LNCaP clone FGC (cell line): Measurements from ENCODE around the gene MAGI1.
"Not testable (repeated sequence)": the region's sequence is repeated elsewhere in the genome, so short reads cannot be mapped to it uniquely, and the experiment has no call there.

Experiments used
- DNase-seq: peaks from one replicate; pipeline ENCODE4 v3.0.0-alpha.2; 2011; ENCODE audit warnings: low read depth
- H3K4me3 ChIP-seq: 2 replicates; pipeline ENCODE4 v1.5.1; 2011; ENCODE audit warnings: mild to moderate bottlenecking, low read depth, low read length, control low read depth
- CTCF ChIP-seq: IDR thresholded peaks from 2 replicates; pipeline ENCODE4 v1.5.1; 2012; ENCODE audit warnings: mild to moderate bottlenecking; ENCODE audit not compliant: control insufficient read depth, insufficient read depth; ENCODE audit errors: extremely low read depth

Gene MAGI1

DNA sequence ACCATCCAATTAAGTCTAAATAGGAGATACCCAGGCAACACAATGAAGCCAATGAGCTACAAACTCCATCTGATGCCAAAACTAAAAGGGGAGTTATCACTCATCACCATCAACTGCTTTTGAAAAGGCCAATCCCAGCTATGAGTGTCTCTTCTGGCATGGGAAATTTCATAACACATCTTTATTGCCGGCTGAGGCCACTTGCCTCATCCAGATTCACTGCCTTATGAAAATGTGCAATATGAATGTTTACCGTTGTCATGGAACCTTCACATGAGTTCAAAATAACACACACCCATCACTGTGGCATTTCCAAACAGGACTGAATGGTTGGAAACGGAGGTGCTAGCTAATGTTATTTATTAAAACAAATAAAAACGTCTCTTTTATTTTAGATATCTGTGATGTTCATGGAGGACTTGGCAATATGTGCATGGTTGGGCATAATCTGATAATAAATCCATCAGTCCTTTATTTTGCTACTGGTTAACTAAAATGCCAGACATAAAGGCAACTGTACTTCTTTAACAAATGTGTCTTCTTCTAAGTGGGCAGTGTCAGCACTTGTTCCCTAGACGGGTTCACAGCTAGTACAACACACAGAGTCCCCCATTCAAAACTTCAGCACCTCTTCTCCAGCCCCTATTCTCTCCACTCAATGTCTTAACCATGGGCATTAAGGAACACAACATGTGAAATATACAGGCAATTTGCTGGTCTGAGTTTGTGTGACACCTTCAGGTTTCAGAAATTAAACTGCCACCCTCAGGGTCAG is 143.9 kb downstream of the MAGI1 start:
- no peak overlapping the region for H3K4me3 ChIP-seq
- no peak for DNase-seq
- no peak for TF ChIP-seq CTCF

GRCh38 chr3:65894126-65894525 is 144.6 kb downstream of the MAGI1 start:
- no peak overlapping the region for H3K4me3 ChIP-seq
- no peak for DNase-seq
- TF ChIP-seq CTCF, result no peak

- no peak for TF ChIP-seq CTCF
- DNase-seq, result no peak
- no peak overlapping the region for H3K4me3 ChIP-seq
These were observed 145.1 kb downstream of the MAGI1 start for GRCh38 chr3:65893631-65894030.

DNA sequence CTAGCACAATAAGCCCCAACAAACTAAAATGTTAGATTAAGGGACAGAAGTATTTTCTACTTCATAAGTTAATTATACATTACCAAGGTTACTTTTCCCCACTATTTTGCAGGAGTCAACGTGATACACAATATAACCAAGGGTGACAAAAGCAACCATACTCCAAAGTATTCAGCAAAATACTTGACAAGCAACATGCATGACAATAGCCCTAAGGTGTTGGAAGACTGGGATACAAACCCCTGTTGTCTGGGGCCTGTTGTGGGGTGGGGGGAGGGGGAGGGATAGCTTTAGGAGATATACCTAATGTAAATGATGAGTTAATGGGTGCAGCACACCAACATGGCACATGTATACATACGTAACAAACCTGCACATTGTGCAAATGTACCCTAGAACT is 147.2 kb downstream of the MAGI1 start:
- H3K4me3 ChIP-seq, DNase-seq: not testable (repeated sequence)

GRCh38 chr3:65890328-65890727 is 148.4 kb downstream of the MAGI1 start:
- no peak overlapping the region for H3K4me3 ChIP-seq
- DNase-seq, result no peak
- TF ChIP-seq CTCF, result no peak

GRCh38 chr3:65889707-65890099 is 149.0 kb downstream of the MAGI1 start:
- TF ChIP-seq CTCF, result no peak
- no peak overlapping the region for H3K4me3 ChIP-seq
- DNase-seq, result peak; percentile 28

- DNase-seq, result no peak
- no peak for TF ChIP-seq CTCF
- no peak overlapping the region for H3K4me3 ChIP-seq
These were observed 149.6 kb downstream of the MAGI1 start for GRCh38 chr3:65888980-65889706.
